ENCODE measurements around the gene SMC4. TPM values are rescaled to one million over a fixed set of nuclear protein-coding genes. Genes with fewer than 3 reads are reported as not detected.
A peak's percentile ranks its signal among the peaks of the same experiment; 100 is the strongest.

Gene SMC4
- total RNA-seq, 2 donors from 2014 or later: 43.1 to 134 TPM

DNA sequence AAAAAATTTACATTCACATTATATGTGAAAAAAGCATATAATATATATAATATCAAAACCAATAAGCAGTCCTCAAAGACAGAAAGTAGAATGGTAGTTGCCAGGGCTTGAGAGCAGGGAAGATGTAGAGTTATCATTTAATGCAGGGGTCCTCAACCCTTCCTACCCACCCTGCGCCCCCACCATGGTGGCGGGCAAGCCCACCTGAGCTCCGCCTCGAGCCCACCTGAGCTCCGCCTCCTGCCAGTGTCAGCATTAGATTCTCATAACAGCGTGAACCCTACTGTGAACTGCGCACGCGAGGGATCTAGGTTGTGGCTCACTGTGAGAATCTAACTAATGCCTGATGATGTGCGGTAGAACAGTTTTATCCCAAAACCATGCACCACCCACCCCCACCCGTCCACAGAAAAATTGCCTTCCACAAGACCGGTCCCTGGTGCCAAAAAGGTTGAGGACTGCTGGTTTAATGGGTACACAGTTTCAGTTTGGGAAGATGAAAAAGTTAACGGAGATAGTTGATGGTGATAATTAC, 47.1 kb downstream of the SMC4 start:
- Histone ChIP-seq H3K27me3 (no peaks in the 10 kb centered on the region), H3K27ac (no peak overlapping the region), H3K4me1 (no peaks in the 10 kb centered on the region), H3K4me3 (no peak overlapping the region), H3K9me3 (no peaks in the 10 kb centered on the region), H3K36me3 (no peaks in the 10 kb centered on the region), H3K9ac (ENCODE audit: low read depth in 2 of 2, low read length in 2 of 2) (no peak overlapping the region)
- TF ChIP-seq, protein P1, sequence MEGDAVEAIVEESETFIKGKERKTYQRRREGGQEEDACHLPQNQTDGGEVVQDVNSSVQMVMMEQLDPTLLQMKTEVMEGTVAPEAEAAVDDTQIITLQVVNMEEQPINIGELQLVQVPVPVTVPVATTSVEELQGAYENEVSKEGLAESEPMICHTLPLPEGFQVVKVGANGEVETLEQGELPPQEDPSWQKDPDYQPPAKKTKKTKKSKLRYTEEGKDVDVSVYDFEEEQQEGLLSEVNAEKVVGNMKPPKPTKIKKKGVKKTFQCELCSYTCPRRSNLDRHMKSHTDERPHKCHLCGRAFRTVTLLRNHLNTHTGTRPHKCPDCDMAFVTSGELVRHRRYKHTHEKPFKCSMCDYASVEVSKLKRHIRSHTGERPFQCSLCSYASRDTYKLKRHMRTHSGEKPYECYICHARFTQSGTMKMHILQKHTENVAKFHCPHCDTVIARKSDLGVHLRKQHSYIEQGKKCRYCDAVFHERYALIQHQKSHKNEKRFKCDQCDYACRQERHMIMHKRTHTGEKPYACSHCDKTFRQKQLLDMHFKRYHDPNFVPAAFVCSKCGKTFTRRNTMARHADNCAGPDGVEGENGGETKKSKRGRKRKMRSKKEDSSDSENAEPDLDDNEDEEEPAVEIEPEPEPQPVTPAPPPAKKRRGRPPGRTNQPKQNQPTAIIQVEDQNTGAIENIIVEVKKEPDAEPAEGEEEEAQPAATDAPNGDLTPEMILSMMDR (IDR thresholded peaks at IDR 0.05): no peak
- DNase-seq: no peak
- intact Hi-C loops (cut with DNase I): no loop called here

DNA sequence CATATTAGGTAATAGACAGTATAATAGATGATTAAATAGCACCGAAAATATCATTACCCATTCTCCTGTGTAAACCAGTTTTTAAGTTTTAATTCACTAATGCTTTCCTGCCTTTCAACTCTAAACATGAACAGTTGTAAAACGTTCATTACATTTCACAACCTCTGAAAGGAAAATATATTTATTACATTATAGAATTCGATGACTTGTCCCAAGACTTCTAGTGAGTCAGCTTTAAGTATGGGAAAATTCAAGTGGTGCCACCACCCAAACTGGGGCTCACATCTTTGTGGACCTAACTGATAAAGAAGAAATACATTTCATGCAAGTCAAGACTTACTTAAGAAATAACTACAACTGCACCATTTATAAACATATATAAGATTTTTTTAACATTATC, 48.1 kb downstream of the SMC4 start:
- intact Hi-C loops (cut with DNase I): no loop called here
- Histone ChIP-seq H3K9me3 (no peaks in the 10 kb centered on the region), H3K4me3 (no peak overlapping the region), H3K4me1 (no peaks in the 10 kb centered on the region), H3K36me3 (no peaks in the 10 kb centered on the region), H3K9ac (ENCODE audit: low read depth in 2 of 2, low read length in 2 of 2) (no peak overlapping the region), H3K27ac (no peak overlapping the region), H3K27me3 (no peaks in the 10 kb centered on the region)
- DNase-seq: no peak
- TF ChIP-seq, protein P1 (IDR thresholded peaks at IDR 0.05): no peak

DNA sequence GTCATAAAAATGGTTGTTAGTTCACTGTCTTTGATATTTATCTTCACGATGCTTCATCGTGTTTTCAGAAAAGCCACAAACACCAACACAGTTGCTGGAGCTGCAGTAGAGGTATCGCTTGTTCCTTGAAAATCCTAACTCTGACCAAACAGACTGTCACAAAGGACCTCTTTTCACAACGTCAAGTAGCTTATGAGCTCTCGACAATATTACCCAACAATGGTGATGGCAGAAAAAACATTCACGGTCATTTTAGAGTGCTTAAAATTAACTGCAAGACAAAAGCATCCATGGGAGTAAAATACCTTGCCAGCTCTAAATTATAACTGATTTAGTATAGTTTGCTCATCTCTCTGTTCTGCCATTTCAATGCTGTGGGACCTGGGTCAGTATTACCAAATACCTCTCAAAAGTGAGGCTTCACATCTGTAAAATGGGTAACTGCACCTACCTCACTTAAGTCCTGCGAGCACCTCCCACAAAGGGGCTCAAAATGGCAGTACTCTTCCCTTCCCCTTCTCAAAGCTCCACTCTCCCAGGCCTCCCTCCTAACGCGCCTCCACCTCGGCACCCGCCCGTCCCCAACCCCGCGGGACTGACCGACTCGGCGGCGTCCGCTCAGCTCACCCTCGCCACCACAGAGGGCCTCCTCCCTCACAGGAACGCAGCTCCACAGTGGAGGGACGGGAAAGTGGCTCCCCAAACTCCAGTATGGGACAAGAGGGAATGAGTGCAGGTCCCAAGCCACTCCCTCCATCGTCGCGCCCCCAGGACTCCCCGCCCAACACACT, 49.6 kb downstream of the SMC4 start:
- Histone ChIP-seq H3K27ac (peak overlapping the region; percentile 89), H3K36me3 (no peaks in the 10 kb centered on the region), H3K4me3 (peak overlapping the region; percentile 59), H3K9ac (ENCODE audit: low read depth in 2 of 2, low read length in 2 of 2) (peak overlapping the region; percentile 66 to 84), H3K4me1 (no peaks in the 10 kb centered on the region), H3K27me3 (no peaks in the 10 kb centered on the region), H3K9me3 (no peaks in the 10 kb centered on the region)
- intact Hi-C loops (cut with DNase I): no loop called here
- no peak for DNase-seq
- TF ChIP-seq, protein P1 (IDR thresholded peaks at IDR 0.05): no peak

DNA sequence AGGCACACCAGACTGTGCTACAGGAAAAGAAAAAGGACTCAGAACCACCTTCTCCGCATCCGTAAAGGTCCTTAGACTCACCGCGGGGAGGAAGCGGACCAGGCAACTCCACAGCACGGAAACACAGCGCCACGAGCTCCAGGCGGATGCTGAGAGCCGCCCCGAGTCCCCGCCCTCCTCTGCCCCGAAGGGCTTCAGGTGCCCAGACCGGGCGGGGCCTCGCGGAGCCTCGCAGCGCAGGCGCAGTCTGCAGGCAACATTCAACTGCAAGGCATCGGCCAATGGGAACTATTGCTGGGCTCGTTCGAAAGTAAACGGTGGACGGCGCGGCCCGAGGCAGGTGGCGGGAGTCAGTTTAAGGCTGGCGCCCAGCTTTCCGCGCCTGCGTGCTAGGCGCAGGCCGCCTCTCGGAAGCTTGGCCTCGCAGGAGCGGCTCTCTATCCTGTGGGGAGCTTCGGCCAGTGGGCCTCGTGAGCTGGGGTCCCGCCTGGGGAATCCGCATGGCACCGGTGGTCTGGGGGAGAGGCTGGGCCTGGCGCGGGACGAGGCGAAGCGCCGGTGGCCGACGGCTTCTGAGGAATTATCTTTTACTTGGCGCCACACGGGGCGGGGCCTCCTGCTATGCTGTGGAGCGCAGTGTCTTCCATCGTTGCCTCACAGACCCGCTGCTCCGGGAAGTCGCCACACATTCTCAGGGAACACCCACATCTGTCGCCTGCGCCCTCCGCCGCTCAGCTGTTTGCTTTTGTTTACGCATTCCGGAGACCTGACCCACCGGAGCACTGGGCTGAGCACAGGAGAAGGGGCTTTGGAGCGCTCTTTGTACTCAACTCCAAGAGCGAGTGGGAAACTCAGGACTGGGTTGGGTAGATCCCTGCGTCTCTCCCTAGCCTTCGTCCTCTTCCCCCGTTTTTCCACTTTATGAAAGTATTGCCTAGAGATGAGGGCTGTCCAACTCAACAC, 50.5 kb downstream of the SMC4 start, which contains the start of gene TRIM59:
Gene TRIM59, minus strand, starts transcription at position 151 of the 963 bp plus-strand sequence. CDS start 10,603 bp downstream, outside the sequence.
- peak; percentile 95 for DNase-seq
- H3K9ac ChIP-seq (ENCODE audit: low read depth in 2 of 2, low read length in 2 of 2): peak within 1 kb of the TSS; percentile 66 to 84
- intact Hi-C loops (cut with DNase I): no loop called here
- H3K27ac ChIP-seq: peak within 1 kb of the TSS; percentile 89
- H3K27me3 ChIP-seq: no peaks in the 10 kb centered on the region
- H3K4me1 ChIP-seq: no peaks in the 10 kb centered on the region
- H3K9me3 ChIP-seq: no peaks in the 10 kb centered on the region
- H3K4me3 ChIP-seq: peak within 1 kb of the TSS; percentile 59
- TF ChIP-seq, protein P1 (IDR thresholded peaks at IDR 0.05): no peak
- no peaks in the 10 kb centered on the region for H3K36me3 ChIP-seq

DNA sequence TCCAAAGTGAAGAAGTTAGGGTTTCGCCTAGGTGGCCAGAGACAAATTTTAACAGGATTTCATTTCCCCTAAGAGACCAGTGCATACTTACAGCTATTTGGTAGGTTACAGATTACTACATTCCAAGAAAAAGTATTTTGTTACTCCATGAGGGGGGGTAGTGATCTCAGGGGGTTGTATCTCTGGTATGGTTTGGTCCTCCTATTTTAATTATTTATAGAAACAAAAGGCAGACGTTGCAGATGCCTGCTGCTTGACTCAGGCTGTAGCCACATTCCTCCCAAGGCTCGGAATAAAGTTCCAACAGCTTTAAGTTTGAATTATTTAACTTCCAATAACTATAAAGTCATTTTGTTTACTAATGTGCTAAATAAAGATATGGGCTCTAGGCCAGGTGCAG, 51.4 kb downstream of the SMC4 start:
- Histone ChIP-seq H3K36me3 (no peaks in the 10 kb centered on the region), H3K27me3 (no peaks in the 10 kb centered on the region), H3K9ac (ENCODE audit: low read depth in 2 of 2, low read length in 2 of 2) (no peak overlapping the region), H3K4me1 (no peaks in the 10 kb centered on the region), H3K4me3 (no peak overlapping the region), H3K27ac (no peak overlapping the region), H3K9me3 (no peaks in the 10 kb centered on the region)
- intact Hi-C loops (cut with DNase I): no loop called here
- TF ChIP-seq, protein P1 (IDR thresholded peaks at IDR 0.05): no peak
- DNase-seq: no peak
